Liver (tissue), 9 donors: ENCODE results near the gene KLHL13. TPM values are rescaled to one million over a fixed set of nuclear protein-coding genes. Genes with fewer than 3 reads are reported as not detected.

Source experiments
- DNase-seq: peaks from one replicate; pipeline ENCODE4 v3.0.0-alpha.2; 2017; ENCODE audit warnings: low spot score
- H3K27ac ChIP-seq, 2 donors: one replicate each; pipeline ENCODE4 v1.7.0; 2013; ENCODE audit warnings: inconsistent platforms in 2 of 2, low read length in 2 of 2, control low read depth in 1 of 2, low read depth in 1 of 2, mild to moderate bottlenecking in 1 of 2
- H3K27me3 ChIP-seq, 4 donors: one replicate each; pipeline versions ENCODE4 v1.6.1 to v1.7.0; 2013; ENCODE audit warnings: low read length in 3 of 4, inconsistent platforms in 1 of 4, mild to moderate bottlenecking in 1 of 4, moderate library complexity in 1 of 4; ENCODE audit not compliant: control insufficient read depth in 4 of 4, insufficient read depth in 4 of 4
- H3K36me3 ChIP-seq, 4 donors: one replicate each; pipeline versions ENCODE4 v1.6.1 to v1.7.0; 2013; ENCODE audit warnings: low read length in 3 of 4, mild to moderate bottlenecking in 3 of 4, low read depth in 1 of 4, moderate library complexity in 1 of 4; ENCODE audit not compliant: control insufficient read depth in 4 of 4, insufficient read depth in 3 of 4
- H3K4me1 ChIP-seq, 4 donors: one replicate each; pipeline versions ENCODE4 v1.6.1 to v1.7.0; 2013; ENCODE audit warnings: low read length in 3 of 4, mild to moderate bottlenecking in 3 of 4, moderate library complexity in 1 of 4; ENCODE audit not compliant: control insufficient read depth in 4 of 4, insufficient read depth in 4 of 4
- H3K4me3 ChIP-seq, 3 donors: one replicate each; pipeline versions ENCODE4 v1.6.1 to v1.7.0; 2013; ENCODE audit warnings: low read length in 3 of 3, control low read depth in 1 of 3, low read depth in 1 of 3, mild to moderate bottlenecking in 1 of 3
- H3K9ac ChIP-seq, 2 donors: one replicate each; pipeline ENCODE4 v1.7.0; 2013; ENCODE audit warnings: low read length in 2 of 2, mild to moderate bottlenecking in 2 of 2, moderate library complexity in 2 of 2, control low read depth in 1 of 2, low read depth in 1 of 2
- H3K9me3 ChIP-seq, 4 donors: one replicate each; pipeline versions ENCODE4 v1.6.1 to v1.7.0; 2013; ENCODE audit warnings: low read length in 3 of 4; ENCODE audit not compliant: control insufficient read depth in 4 of 4
- EGR1 ChIP-seq, 2 donors: IDR thresholded peaks; 2 replicates each; pipeline ENCODE4 v1.6.1; 2016 to 2018; ENCODE audit warnings: antibody characterized with exemption in 2 of 2, low read depth in 2 of 2
- FOXA1 ChIP-seq: IDR thresholded peaks from 2 replicates; pipeline ENCODE4 v1.6.1; 2016; ENCODE audit warnings: antibody characterized with exemption
- FOXA2 ChIP-seq: IDR thresholded peaks from 2 replicates; pipeline ENCODE4 v1.6.1; 2016; ENCODE audit warnings: antibody characterized with exemption
- GABPA ChIP-seq, 2 donors: IDR thresholded peaks in 1 of 2; conservative IDR thresholded peaks in 1 of 2; 2 replicates each; pipeline ENCODE4 v1.6.1; 2016; ENCODE audit warnings: antibody characterized with exemption in 2 of 2, mild to moderate bottlenecking in 1 of 2, moderate library complexity in 1 of 2
- HNF4A ChIP-seq, 2 donors: conservative IDR thresholded peaks; 2 replicates each; pipeline ENCODE4 v1.6.1; 2016; ENCODE audit warnings: antibody characterized with exemption in 2 of 2, mild to moderate bottlenecking in 2 of 2
- HNF4G ChIP-seq: IDR thresholded peaks from 2 replicates; pipeline ENCODE4 v1.6.1; 2016; ENCODE audit warnings: antibody characterized with exemption
- JUND ChIP-seq, 2 donors: IDR thresholded peaks; 2 replicates each; pipeline ENCODE4 v1.6.1; 2016; ENCODE audit warnings: antibody characterized with exemption in 2 of 2
- NR2F2 ChIP-seq: IDR thresholded peaks from 2 replicates; pipeline ENCODE4 v1.6.1; 2016; ENCODE audit warnings: antibody characterized with exemption
- RAD21 ChIP-seq, 2 donors: IDR thresholded peaks; 2 replicates each; pipeline ENCODE4 v1.6.1; 2016; ENCODE audit warnings: antibody characterized with exemption in 2 of 2, mild to moderate bottlenecking in 2 of 2
- REST ChIP-seq: IDR thresholded peaks from 2 replicates; pipeline ENCODE4 v1.6.1; 2016; ENCODE audit warnings: antibody characterized with exemption, mild to moderate bottlenecking
- SP1 ChIP-seq: IDR thresholded peaks from 2 replicates; pipeline ENCODE4 v1.6.1; 2018; ENCODE audit warnings: antibody characterized with exemption, mild to moderate bottlenecking
- TAF1 ChIP-seq: conservative IDR thresholded peaks from 2 replicates; pipeline ENCODE4 v1.6.1; 2016; ENCODE audit warnings: antibody characterized with exemption, mild to moderate bottlenecking
- YY1 ChIP-seq: IDR thresholded peaks from 2 replicates; pipeline ENCODE4 v1.6.1; 2016; ENCODE audit warnings: antibody characterized with exemption, mild to moderate bottlenecking
- WGBS: extraction: QIAGEN DNeasy Blood & Tissue Kit; methylation state at CpG from one replicate; pipeline ENCODE4 v1.1.7; 2013; 5-methylcytosine and 5-hydroxymethylcytosine counted together
- polyA plus RNA-seq, 2 donors: library from polyadenylated mRNA; stranded (reverse) in 1 of 2; unstranded in 1 of 2; fragments of 200-250 nt in 1 of 2; fragments of >200 nt in 1 of 2; fragmentation: Nextera tagmentation in 1 of 2; extraction: Ambion mirVana in 1 of 2; gene quantifications; one replicate each; pipeline versions ENCODE4 v1.2.1 to v1.2.3, GENCODE V29; 2013 to 2015
- total RNA-seq, 2 donors: library from RNA; depleted of rRNA; stranded (reverse); fragments of >200 nt; gene quantifications; one replicate each; pipeline ENCODE4 v1.2.3, GENCODE V29; 2014
- TF ChIP-seq, protein P1 (sequence below): IDR thresholded peaks from 2 replicates; pipeline ENCODE4 v1.6.1; 2016; ENCODE audit warnings: antibody characterized with exemption
- TF ChIP-seq, protein P2 (sequence below): IDR thresholded peaks from 2 replicates; pipeline ENCODE4 v1.6.1; 2016; ENCODE audit warnings: antibody characterized with exemption
- TF ChIP-seq, protein P3 (sequence below): IDR thresholded peaks from 2 replicates; pipeline ENCODE4 v1.6.1; 2016; ENCODE audit warnings: antibody characterized with exemption
- TF ChIP-seq, protein P4 (sequence below): fragments of 150-350 bp; IDR thresholded peaks from 2 replicates; pipeline ENCODE4 v1.5.1; 2017; ENCODE audit warnings: improper control_type of control experiment, low read depth, low read length; ENCODE audit not compliant: missing input control
- donor health status: healthy.
- donor health status: healthy.
- donor health status: healthy.
- donor health status: healthy.
- donor health status: healthy.

Gene KLHL13
- total and polyA plus RNA-seq, 4 donors: 0.76 to 5.3 (median 3.3) TPM

DNA sequence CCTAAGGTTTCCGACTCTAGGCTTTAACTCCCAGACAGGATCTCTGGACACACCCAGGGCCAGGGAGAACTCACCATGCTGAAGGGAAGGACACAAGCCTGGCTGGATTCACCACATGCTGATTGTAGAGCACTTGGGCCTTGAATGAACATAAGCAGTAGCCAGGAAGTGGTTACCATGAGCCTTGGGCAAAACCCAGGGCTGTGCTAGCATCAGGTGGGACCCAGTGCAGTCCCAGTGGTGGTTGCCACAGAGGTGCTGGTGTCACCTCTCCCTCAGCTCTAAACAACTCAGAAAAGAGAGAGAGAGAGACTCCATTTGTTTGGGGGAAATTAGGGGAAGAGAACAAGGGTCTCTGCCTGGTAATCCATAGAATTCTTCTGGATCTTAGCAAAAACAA is 77.0 kb downstream of the KLHL13 start:
- Histone ChIP-seq H3K4me3 (no peak overlapping the region), H3K27ac (no peak overlapping the region), H3K9me3 (peaks cover 0 to 6% (median 2%) of the 10 kb centered on the region in 4 donors), H3K9ac (no peak overlapping the region), H3K4me1 (no peaks in the 10 kb centered on the region), H3K36me3 (no peaks in the 10 kb centered on the region), H3K27me3 (no peaks in the 10 kb centered on the region)
- TF ChIP-seq EGR1 (IDR thresholded peaks at IDR 0.05; ENCODE audit: low read depth in 2 of 2) (no peak), REST (no peak), RAD21 (IDR thresholded peaks at IDR 0.05) (no peak), YY1 (no peak), NR2F2 (no peak), JUND (IDR thresholded peaks at IDR 0.05) (no peak), HNF4A (conservative IDR thresholded peaks at IDR 0.05) (no peak), FOXA2 (no peak), FOXA1 (no peak), TAF1 (no peak), HNF4G (no peak), GABPA (IDR thresholded peaks at IDR 0.05 in 1 of 2, conservative IDR thresholded peaks at IDR 0.05 in 1 of 2) (no peak), SP1 (no peak)
- TF ChIP-seq, protein P1, sequence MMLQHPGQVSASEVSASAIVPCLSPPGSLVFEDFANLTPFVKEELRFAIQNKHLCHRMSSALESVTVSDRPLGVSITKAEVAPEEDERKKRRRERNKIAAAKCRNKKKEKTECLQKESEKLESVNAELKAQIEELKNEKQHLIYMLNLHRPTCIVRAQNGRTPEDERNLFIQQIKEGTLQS: no peak
- TF ChIP-seq, protein P2, sequence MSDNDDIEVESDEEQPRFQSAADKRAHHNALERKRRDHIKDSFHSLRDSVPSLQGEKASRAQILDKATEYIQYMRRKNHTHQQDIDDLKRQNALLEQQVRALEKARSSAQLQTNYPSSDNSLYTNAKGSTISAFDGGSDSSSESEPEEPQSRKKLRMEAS: no peak
- TF ChIP-seq, protein P3, sequence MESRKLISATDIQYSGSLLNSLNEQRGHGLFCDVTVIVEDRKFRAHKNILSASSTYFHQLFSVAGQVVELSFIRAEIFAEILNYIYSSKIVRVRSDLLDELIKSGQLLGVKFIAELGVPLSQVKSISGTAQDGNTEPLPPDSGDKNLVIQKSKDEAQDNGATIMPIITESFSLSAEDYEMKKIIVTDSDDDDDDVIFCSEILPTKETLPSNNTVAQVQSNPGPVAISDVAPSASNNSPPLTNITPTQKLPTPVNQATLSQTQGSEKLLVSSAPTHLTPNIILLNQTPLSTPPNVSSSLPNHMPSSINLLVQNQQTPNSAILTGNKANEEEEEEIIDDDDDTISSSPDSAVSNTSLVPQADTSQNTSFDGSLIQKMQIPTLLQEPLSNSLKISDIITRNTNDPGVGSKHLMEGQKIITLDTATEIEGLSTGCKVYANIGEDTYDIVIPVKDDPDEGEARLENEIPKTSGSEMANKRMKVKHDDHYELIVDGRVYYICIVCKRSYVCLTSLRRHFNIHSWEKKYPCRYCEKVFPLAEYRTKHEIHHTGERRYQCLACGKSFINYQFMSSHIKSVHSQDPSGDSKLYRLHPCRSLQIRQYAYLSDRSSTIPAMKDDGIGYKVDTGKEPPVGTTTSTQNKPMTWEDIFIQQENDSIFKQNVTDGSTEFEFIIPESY: no peak
- TF ChIP-seq, protein P4, sequence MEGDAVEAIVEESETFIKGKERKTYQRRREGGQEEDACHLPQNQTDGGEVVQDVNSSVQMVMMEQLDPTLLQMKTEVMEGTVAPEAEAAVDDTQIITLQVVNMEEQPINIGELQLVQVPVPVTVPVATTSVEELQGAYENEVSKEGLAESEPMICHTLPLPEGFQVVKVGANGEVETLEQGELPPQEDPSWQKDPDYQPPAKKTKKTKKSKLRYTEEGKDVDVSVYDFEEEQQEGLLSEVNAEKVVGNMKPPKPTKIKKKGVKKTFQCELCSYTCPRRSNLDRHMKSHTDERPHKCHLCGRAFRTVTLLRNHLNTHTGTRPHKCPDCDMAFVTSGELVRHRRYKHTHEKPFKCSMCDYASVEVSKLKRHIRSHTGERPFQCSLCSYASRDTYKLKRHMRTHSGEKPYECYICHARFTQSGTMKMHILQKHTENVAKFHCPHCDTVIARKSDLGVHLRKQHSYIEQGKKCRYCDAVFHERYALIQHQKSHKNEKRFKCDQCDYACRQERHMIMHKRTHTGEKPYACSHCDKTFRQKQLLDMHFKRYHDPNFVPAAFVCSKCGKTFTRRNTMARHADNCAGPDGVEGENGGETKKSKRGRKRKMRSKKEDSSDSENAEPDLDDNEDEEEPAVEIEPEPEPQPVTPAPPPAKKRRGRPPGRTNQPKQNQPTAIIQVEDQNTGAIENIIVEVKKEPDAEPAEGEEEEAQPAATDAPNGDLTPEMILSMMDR: no peak
- no peak for DNase-seq
- 97% methylated on average over 1 of the region's 1 CpG for WGBS
